NT2/D1 (cell line): ENCODE data around the gene CMTR2.

Experiments
- SUZ12 ChIP-seq: IDR thresholded peaks from 2 replicates; pipeline ENCODE4 v1.6.1; 2011; ENCODE audit not compliant: insufficient read length, insufficient read depth; ENCODE audit errors: extremely low read depth
- YY1 ChIP-seq: IDR thresholded peaks from 2 replicates; pipeline ENCODE4 v1.6.1; 2011; ENCODE audit not compliant: insufficient read length, insufficient read depth

DNA sequence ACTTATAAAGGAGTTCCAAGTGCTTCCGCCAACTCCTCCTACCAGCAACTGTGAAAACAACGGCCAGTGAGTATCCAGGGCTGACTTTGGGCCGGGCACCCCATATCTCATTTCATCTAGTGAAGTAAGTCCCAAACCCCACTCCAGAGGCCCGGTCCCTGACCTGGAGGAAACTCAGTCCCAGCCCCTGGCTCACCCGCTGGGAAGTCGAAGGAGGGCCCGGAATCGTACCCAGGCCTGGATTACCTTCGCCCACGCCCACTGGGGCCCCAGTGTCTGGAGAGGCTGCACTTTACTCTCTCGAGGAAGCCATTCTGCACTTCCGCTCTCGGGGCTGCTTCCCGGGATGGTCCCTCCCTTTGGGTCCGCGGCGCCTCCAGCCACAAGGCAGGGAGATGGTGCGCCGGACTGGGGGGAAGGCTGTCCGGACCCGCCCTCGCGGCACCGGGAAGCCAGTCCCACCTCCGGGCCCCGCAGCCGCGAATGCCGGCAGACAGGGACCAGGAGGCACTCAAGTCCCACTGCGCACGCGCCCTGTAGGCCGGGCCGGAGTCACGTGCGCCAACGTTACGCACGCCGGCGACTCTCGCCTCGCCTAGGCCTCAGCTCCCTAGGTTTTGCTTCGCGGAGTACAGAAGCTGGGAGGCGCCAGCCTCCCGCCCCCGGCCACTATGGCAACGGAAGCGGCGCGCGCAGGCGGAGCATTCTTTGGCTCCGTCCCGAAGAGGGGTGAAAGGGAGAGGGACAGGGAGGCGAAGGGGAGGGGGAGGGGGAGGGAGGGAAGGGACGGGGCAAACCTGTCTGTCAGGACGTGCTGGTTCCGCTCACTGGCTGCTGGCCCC, at the start of gene CMTR2:
- TF ChIP-seq SUZ12 (no peak), YY1 (no peak)
